ENCODE results near the gene TATDN2.
A peak's percentile ranks its signal among the peaks of the same experiment; 100 is the strongest.

The TATDN2 gene, protein sequence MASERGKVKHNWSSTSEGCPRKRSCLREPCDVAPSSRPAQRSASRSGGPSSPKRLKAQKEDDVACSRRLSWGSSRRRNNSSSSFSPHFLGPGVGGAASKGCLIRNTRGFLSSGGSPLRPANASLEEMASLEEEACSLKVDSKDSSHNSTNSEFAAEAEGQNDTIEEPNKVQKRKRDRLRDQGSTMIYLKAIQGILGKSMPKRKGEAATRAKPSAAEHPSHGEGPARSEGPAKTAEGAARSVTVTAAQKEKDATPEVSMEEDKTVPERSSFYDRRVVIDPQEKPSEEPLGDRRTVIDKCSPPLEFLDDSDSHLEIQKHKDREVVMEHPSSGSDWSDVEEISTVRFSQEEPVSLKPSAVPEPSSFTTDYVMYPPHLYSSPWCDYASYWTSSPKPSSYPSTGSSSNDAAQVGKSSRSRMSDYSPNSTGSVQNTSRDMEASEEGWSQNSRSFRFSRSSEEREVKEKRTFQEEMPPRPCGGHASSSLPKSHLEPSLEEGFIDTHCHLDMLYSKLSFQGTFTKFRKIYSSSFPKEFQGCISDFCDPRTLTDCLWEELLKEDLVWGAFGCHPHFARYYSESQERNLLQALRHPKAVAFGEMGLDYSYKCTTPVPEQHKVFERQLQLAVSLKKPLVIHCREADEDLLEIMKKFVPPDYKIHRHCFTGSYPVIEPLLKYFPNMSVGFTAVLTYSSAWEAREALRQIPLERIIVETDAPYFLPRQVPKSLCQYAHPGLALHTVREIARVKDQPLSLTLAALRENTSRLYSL

DNA sequence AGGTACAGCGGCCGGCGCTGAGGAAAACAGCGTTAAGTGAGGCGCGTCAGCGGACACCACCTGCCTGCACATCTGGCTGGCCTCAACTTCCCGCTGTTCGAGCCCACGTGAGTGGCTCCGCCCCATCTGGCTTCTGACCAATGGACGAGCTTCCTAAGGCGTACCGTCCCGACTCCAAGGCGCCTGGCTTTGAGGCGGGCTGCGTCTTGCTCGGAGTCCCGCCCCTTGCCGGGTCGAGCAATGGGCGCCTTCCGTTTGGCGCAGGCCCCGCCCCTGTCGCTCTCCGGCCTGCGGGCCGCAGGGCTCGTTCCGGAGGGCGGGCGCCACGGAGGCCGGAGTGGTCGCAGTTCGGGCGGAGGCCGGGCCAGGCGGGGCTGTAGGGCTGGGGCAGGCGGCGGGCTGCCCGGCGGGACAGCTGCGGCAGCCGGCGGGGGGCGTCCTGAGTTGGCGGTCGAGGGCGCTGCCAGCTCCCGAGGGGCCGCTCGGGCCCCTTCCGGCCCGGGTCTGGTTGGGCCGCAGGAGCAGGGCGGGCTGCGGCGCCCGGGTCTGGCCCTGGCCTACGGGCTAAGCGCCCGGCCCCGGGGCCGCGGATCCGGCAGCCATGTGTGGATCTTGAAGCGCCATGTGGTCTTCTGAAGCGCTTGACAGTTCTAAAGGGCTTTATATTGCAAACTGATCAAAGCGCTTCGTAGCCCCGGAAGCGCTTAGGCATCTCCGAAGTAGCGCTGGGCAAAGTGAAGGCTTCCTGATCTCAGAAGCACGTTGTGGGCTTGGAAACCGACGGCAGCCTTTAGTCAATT is at the start of gene TATDN2:
Gene TATDN2, plus strand, starts transcription at position 276 of the 800 bp plus-strand sequence. CDS start 742 bp downstream, outside the sequence.
- peak; percentile 94 for DNase-seq (ENCODE audit: low spot score)

DNA sequence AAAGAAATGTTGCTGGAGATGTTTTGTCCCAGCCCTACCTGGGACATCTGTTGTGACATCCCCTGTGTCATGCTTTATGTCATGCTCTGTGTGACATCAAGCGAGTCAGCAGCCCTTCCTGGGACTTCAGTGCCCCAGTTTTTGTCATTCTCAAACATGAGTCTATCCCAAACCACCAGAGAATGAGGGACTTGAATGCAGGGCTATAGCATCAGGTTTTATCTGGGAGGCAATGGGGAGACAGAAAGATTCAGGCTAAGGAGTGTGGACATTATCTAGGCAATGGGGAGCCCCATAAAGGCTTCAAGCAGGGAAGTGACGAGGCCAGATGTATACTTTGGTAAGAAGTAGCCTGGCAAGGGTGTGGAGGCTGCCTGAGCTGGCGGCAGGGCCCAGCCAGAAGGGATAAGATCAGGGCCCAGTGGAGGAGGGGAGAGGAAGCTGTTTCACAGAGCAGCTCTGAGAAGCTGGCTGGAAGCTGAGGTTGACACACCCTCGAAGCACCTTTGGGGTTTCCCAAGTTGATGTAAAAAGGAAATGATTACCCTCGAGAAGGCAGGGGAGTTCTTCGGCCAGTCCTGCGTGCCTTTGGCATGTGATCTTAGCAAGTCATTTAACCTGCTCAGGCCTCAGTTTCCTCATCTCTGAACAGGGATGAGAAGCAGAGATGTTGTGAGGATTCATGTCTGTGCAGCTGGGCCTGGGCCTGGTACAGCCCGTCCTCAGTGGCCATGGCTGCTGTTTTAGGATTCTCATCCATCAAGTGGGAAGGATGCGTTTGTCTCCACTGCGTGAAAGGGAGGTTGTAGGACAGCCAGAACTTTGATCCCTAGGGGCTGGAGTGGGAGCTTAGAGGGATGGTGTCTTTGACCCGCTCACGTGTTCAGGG is 49.3 kb upstream of the TATDN2 start:
- no peak for DNase-seq (ENCODE audit: low spot score)

DNA sequence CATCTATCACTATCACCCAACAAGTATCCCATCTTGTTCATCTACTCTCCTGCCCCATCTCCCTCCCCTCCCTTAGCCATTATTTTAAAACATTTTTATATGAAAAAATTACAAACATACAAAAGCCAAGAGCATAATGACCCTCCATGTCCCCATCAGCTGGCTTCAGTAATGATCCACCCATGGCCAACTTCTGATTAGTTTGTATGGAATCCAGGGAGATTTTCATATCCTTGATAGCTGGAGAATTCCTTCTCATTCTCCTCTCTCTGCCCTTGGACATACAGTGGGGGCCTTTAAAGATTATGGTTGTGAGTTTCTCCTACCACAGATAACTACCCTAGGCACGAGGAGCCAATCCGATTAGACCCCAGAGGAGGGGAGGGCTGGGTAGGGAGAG is 43.3 kb upstream of the TATDN2 start:
- DNase-seq (ENCODE audit: low spot score): no peak

DNA sequence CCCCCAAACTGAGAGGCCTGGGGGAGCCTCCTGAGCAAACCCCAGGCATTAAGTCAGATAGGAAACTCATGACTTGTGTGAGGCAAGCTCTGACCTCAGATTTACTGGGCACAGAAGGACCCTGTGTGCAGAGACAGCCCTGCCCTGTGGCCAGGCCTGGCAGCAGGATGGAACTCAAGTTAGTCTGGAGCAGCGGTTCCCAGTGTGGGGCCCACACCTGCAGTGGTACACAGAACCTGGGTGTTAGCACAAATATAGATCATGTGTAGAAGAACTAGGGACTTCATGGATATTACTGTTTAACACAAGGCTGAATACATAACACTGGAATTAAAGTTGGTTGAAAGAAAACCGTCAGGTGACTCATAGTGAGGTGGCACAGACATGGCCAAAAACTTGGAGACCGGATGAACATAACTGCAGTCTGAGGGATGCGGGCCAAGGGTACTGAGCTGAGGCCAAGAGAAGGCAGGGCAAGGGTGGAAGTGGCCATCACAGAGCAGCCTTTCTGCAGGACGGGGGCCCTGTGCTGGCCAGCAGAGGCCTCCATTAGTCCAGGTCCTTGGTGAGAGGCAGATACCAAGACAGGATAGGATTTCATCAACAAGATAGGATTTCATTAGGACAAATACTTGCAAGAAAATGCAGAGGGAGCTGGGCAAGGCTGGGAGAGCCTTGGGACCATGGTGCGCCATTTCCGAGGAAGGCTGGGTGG is 42.7 kb upstream of the TATDN2 start:
- peak; percentile 98 for DNase-seq (ENCODE audit: low spot score)

DNA sequence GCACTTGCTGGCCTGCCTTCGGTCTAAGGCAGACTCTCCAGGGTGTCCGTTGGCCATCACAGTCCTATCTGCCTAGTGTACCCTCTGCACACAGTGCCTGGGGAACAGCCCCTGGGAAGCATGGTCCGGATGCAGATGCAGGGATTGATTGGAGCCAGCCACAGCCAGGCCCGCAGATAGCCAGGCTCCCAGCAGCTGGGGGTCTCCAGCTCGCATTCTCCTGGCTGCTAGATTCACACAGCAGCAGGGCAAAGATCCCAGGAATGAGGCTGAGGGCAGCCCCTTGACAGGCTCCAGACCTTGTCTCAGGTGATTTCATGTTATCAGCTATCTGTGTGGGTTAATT is 42.1 kb upstream of the TATDN2 start:
- no peak for DNase-seq (ENCODE audit: low spot score)

DNA sequence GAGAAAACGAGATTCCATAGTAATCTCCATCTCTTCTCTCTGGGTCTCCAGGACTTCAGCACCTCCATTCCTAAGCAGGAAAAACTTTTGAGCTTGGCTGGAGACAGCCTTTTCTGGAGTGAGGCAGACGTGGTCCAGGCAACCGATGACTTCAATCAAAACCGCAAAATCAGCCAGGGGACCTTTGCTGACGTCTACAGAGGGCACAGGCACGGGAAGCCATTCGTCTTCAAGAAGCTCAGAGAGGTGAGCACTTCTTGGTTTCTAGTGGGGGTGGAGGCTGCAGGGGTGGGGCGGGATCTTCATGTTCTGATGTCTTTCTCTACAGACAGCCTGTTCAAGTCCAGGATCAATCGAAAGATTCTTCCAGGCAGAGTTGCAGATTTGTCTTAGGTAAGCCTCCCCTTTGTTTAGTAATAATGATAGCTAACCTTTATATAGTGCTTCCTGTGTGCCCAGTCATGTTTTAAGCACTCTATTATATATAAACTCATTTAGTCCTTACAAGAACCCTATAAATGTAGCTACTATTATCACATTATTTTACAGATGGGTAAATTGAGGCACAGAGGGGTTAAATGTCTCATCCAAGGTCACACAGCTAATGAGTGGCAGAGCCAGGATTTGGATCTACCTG is 35.0 kb upstream of the TATDN2 start:
- DNase-seq (ENCODE audit: low spot score): no peak

DNA sequence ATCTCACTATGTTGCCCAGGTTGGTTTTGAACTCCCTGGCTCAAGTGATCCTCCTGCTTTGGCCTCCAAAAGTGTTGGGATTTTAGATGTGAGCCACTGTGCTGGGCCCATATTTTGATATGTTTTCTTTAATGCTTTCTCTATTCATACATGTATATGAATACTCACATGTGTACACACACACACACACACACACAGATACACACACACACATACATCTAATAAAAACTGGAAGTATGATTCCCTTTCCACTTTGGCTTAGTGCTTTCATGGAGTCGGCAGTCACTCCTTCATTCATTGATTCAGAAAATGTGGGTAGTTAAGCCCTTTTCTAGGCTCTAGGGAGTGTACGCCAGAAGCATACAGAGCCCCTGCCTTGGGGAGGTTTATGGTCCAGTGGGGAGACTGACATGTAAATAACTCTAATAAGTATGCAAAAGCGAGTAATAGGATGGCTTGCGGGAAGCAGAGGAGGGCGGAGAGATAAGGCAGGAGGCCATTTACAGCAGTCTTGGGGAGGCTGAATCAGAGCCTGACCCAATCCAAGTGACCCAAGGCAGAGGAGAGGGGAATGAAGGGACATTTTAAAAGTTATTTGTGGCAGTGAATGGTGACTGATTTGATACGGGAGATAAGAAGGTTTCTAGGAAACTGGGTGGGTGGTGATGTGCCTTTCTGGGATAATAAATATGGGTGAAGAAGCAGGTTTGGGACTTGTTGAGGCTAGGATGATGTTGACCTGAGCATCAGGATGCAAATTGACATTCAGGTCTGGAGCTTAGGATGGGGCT is 32.5 kb upstream of the TATDN2 start:
- DNase-seq (ENCODE audit: low spot score): no peak

DNA sequence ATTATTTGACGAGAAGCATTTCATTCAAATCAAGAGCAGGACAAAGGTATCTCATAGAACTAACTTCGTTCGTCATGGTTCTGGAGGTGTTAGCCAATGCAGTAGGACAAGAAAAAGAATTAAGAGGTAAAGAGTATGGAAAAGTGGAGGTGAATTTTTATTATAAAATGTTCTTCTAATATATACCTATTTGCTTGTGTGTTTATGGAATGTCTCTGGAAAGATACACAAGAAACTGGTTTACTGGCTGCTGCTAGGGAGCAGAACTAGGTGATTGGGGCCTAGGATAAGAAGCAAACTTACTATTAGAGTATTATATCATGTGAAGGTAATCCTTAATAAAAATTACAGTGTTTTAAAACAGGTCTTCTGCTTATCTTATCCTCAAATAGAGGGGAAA is 30.9 kb upstream of the TATDN2 start:
- no peak for DNase-seq (ENCODE audit: low spot score)

DNA sequence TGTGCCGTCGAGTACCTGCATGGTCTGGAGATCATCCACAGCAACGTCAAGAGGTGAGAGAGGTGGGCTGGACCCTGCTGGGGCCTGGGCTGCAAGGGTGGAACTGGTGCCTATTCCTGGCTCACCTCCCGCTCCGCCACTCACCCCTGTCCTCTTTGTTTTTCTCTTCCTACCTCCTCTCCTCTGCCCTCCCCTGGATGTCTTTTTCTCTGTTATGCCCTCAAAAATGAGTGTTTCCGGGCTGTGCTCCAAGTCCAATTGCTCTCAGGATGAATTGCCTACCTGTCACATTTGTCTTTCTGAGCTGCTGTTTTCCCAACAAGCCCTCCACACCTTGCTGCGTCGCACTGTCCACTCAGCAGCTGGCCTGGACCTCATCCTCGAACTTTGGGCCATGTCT is 28.5 kb upstream of the TATDN2 start:
- no peak for DNase-seq (ENCODE audit: low spot score)

DNA sequence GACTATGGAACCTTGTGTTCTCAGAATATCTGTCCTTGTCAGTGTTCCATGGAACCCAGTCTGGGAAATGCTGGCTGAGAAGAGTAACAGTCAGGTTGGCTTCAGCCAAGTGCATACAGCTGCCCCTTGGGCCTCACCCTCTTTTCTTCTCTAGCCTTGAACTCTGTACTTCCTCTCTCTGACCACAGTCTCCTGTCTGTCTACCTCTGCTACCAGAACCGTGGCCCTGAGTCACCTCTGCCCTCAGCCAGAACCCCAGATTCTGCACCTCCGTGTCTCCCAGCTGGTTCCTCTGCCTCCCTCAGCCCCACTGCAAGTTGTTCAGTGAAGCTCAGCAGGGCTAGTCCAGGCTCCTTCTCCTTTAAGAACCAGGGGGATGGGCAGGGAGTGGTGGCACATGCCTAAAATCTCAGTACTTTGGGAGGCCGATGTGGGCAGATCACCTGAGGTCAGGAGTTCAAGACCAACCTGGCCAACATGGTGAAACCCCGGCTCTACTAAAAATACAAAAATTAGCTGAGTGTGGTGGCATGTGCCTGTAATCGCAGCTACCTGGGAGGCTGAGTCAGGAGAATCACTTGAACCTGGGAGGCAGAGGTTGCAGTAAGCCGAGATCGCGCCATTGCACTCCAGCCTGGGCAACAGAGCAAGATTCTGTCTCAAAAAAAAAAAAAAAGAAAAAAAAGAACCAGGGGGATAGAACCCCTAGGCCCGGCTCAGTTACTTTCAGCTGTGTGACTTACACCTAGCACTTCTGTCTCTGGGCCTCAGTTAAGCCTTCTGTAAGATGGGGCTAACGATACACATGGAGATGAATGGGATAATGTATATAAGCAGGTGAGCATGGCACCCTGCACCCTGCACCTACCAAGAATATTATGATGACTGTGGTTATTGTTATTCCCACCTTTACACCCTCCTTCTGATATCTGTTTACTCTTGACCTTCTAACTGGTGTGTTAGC is 24.3 kb upstream of the TATDN2 start:
- DNase-seq (ENCODE audit: low spot score): peak; percentile 36

DNA sequence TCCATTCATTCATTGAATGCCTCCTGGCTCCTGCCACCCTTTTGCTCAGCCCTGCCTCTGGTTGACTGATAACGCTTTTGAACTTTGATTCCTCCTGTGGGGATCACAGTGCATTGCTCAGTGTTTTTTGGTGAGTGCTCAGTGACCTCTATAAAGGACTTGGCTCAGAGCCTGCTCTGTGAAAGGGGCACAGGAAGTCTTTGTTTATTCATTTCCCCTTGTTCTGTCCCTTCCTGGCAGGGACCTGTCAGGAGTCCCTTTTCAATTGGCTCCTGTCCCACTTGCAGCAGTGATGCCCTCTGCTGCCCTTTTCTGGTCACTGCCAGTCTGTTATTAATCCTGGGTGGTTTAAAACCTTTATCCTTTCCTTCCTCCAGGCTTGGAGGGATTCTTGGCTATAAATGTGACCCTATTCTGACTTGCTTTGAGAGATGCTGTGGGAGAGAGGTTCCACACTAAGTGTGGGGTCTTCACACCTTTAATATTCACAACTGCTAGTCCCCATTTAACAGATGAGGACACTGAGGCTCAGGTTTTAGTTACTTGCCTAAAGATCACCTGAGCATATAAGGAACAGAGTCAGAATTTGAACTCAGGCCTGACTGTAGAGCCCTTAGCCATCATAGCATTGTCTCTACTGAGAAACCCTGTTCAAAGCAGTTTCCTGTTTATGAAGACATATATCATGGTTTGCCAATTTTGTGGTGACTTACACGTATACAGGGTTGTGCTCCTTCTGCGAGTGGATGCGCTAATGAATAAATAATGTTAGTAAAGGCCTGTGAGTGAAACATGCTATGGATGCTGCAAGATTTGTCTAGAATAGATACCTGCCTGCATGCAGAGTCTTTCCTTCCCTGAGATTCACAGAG is 23.2 kb upstream of the TATDN2 start:
- DNase-seq (ENCODE audit: low spot score): peak; percentile 94

DNA sequence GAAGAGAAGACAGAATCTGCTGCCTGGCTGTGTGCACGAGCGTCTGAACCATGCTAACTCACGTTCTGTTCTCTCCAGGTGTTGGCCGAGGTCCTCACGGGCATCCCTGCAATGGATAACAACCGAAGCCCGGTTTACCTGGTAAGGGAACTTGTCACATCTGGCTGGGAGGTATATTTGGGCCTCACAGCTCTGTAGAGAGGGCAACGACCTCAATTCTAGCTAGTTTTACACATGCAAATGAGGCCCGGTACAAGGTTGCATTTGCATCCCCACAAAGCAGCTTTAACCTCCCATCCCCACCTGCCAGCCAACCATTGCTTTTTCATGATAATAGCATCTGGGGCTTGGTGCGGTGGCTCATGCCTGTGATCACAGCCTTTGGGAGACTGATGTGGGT is 22.0 kb upstream of the TATDN2 start:
- DNase-seq (ENCODE audit: low spot score): no peak

DNA sequence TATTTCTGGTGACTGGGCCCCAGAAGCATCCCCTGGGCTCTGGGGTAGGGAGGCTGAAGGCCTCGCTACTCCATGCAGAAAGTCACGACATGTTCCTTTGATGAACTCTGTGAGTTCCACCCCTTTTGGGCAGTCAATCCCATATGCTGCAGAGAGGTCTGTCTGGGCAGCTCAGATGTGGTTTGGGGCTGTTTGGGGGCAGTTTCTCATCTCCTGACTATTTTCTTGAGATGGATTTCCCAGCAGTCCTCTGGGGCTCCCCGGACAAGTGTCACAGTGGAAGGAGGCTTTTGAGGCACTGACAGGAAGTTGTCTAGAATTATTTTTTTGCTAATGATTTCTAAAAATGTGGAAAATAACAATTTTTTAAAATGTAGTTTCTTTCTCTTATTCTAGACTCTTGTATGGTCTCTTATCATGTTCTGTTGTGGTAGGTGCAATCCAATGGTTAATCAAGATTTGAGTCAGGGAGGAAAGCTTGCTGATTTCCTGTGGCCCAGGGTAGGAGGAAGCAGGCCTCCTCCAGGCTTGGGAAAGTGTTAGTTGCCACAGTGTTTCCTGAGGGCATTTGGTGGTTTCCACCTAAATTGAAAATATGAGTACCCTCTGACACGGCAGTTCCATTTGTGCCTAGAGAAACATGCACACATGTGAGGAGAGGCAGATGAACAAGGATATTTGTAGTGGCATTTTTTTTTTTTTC is 19.9 kb upstream of the TATDN2 start:
- peak; percentile 66 for DNase-seq (ENCODE audit: low spot score)

DNA sequence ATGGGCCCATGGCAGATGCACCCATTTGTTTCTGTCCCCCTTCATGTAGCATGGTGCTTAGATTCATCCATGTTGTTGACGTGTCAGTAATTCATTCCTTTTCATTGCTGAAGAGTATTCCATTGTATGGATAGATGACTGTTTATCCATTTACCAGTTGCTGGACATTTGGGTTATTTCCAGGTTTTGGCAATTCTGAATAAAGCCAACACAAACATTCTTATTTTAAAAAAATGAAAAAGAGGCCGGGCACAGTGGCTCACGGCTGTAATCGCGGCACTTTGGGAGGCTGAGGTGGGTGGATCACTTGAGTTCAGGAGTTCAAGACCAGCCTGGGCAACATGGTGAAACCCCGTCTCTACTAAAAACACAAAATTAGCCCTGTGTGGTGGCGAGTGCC is 18.7 kb upstream of the TATDN2 start:
- no peak for DNase-seq (ENCODE audit: low spot score)

DNA sequence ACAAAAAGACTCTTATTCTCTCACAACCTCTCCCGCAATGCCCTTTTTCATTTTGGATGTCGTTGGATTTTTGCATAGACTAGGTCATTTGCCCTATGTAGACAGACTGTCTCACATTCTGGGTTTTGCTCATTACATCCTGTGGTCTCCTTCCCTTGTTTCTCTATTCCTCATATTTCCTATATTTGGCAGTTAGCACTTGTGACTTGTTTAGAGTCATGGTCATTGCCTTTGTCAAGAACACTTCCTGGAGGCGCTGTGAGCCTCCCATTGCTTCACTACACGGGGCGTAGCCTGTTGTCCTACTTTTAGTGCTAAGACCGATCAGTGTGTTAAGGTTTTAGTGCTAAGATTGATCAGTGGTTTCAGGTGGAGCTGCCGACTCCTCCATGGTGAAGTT is 16.1 kb upstream of the TATDN2 start:
- DNase-seq (ENCODE audit: low spot score): no peak

DNA sequence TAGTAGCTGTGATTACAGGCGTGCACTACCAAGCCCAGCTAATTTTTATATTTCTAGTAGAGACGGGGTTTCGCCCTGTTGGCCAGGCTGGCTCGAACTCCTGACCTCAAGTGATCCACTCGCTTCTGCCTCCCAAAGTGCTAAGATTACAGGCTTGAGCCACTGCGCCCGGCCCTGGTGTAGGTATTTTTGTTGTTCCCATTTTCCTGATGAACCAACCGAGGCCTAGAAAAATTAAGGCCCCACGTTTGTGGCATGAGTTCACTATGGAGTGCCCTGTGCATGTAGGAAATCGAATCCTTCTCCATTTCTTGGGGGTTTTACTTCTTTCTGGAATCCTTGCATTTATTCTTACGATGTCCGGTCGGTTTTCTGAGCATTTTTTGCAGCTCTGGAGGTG is 14.3 kb upstream of the TATDN2 start:
- DNase-seq (ENCODE audit: low spot score): no peak
